Right lung (tissue), 5 donors: ENCODE measurements around the gene CRYZL1. TPM values are rescaled to one million over a fixed set of nuclear protein-coding genes. Genes with fewer than 3 reads are reported as not detected.

Source experiments
- DNase-seq, 2 donors: peaks; one replicate each; pipeline ENCODE4 v3.0.0-alpha.2; 2013
- polyA plus RNA-seq, 5 donors: library from polyadenylated mRNA; unstranded; fragments of 120-200 nt; gene quantifications; one replicate each; pipeline versions ENCODE4 v1.2.1 to v1.2.3, GENCODE V29; 2013; ENCODE audit warnings: inconsistent platforms in 1 of 5, low replicate concordance in 1 of 5; ENCODE audit not compliant: insufficient read length in 5 of 5, insufficient read depth in 1 of 5

The CRYZL1 gene
- polyA plus RNA-seq, 5 donors, result 48.9 to 79.3 (median 76.7) TPM

GRCh38 chr21:33568448-33568847, 73.1 kb downstream of the CRYZL1 start:
- no peak for DNase-seq

- DNase-seq, result no peak
These were observed 73.6 kb downstream of the CRYZL1 start for GRCh38 chr21:33567914-33568313.

- DNase-seq, result no peak
These were observed 75.0 kb downstream of the CRYZL1 start for GRCh38 chr21:33566514-33566913.

- no peak for DNase-seq
These were observed 79.2 kb downstream of the CRYZL1 start for GRCh38 chr21:33562389-33562788.

GRCh38 chr21:33561373-33561772, 80.2 kb downstream of the CRYZL1 start:
- DNase-seq, result no peak

GRCh38 chr21:33560965-33561364, 80.6 kb downstream of the CRYZL1 start:
- no peak for DNase-seq

- DNase-seq, result no peak
These were observed 81.7 kb downstream of the CRYZL1 start for GRCh38 chr21:33559813-33560212.

- no peak for DNase-seq
These were observed 82.6 kb downstream of the CRYZL1 start for GRCh38 chr21:33558777-33559421.

GRCh38 chr21:33557447-33557846, 84.1 kb downstream of the CRYZL1 start:
- DNase-seq, result no peak

- no peak for DNase-seq
These were observed 86.6 kb downstream of the CRYZL1 start for GRCh38 chr21:33554982-33555344.

- DNase-seq, result no peak
These were observed 87.1 kb downstream of the CRYZL1 start for GRCh38 chr21:33554236-33554981.

GRCh38 chr21:33552999-33553598, 88.4 kb downstream of the CRYZL1 start:
- DNase-seq, result no peak

GRCh38 chr21:33552093-33552998, 89.2 kb downstream of the CRYZL1 start:
- DNase-seq, result no peak

- DNase-seq, result no peak
These were observed 89.9 kb downstream of the CRYZL1 start for GRCh38 chr21:33551664-33552063.

- DNase-seq, result no peak
These were observed 90.5 kb downstream of the CRYZL1 start for GRCh38 chr21:33550772-33551660.

GRCh38 chr21:33549848-33550771, 91.4 kb downstream of the CRYZL1 start:
- DNase-seq, result no peak

- no peak for DNase-seq
These were observed 95.5 kb downstream of the CRYZL1 start for GRCh38 chr21:33546086-33546485.

- no peak for DNase-seq
These were observed 96.9 kb downstream of the CRYZL1 start for GRCh38 chr21:33544451-33545195.

GRCh38 chr21:33543505-33544129, 97.9 kb downstream of the CRYZL1 start:
- no peak for DNase-seq
